SK-N-SH (cell line): Measurements from ENCODE around the gene FLCN. TPM values are rescaled to one million over a fixed set of nuclear protein-coding genes. Genes with fewer than 3 reads are reported as not detected.

Experiments
- CTCF ChIA-PET: fragments of 300-600, 350-600 bp; formaldehyde crosslinking; extraction: SDS; loops from one replicate; lab custom pipeline; 2021; lab: Yijun Ruan, JAX
- POLR2A ChIA-PET: fragments of 350-600 bp; sonication (Branson Sonifier 250); formaldehyde crosslinking; extraction: SDS; loops from one replicate; lab custom pipeline; 2020; ENCODE audit warnings: antibody characterized with exemption, inconsistent platforms; lab: Yijun Ruan, JAX
- DNase-seq: peaks from one replicate; pipeline ENCODE4 v3.0.0; 2012
- H2AFZ ChIP-seq: fragments of 200-600 bp; sonication (generic); 2 replicates; pipeline ENCODE4 v1.8.1; 2016; ENCODE audit warnings: antibody characterized with exemption, mild to moderate bottlenecking, low read depth
- H3F3A ChIP-seq: fragments of 200-600 bp; sonication (generic); replicated peaks from 2 replicates; pipeline ENCODE3; 2016; ENCODE audit warnings: antibody characterized with exemption, mild to moderate bottlenecking; ENCODE audit not compliant: insufficient read depth
- H3K27ac ChIP-seq, 2 experiments: fragments of 200-500 bp in 1 of 2; fragments of 200-600 bp in 1 of 2; sonication (Bioruptor generic) in 1 of 2; sonication (generic), shearing (Covaris generic) in 1 of 2; 2 replicates each; pipeline versions ENCODE4 v1.5.1 to v1.6.1; 2014 to 2016; ENCODE audit warnings: low read depth in 2 of 2, inconsistent platforms in 1 of 2, low read length in 1 of 2, mild to moderate bottlenecking in 1 of 2, mixed read lengths in 1 of 2
- H3K27me3 ChIP-seq: fragments of 200-600 bp; sonication (generic), shearing (Covaris generic); 2 replicates; pipeline ENCODE4 v1.6.1; 2016; ENCODE audit warnings: mixed run types; ENCODE audit not compliant: insufficient read depth
- H3K36me3 ChIP-seq, 2 experiments: fragments of 200-500 bp in 1 of 2; fragments of 200-600 bp in 1 of 2; sonication (Bioruptor generic) in 1 of 2; sonication (generic) in 1 of 2; replicated peaks in 1 of 2; 2 replicates each; pipeline versions ENCODE3 to v1.5.1; 2014 to 2016; ENCODE audit warnings: low read length in 1 of 2, mild to moderate bottlenecking in 1 of 2; ENCODE audit not compliant: insufficient read depth in 2 of 2, control insufficient read depth in 1 of 2
- H3K4me1 ChIP-seq, 2 experiments: fragments of 200-500 bp in 1 of 2; fragments of 200-600 bp in 1 of 2; sonication (Bioruptor generic) in 1 of 2; sonication (generic), shearing (Covaris generic) in 1 of 2; 2 replicates each; pipeline versions ENCODE4 v1.5.1 to v1.6.1; 2014 to 2016; ENCODE audit warnings: low read depth in 1 of 2, low read length in 1 of 2, mixed run types in 1 of 2; ENCODE audit not compliant: insufficient read depth in 2 of 2, control insufficient read depth in 1 of 2
- H3K4me2 ChIP-seq: fragments of 200-600 bp; sonication (generic), shearing (Covaris generic); 2 replicates; pipeline ENCODE4 v1.6.1; 2017; ENCODE audit warnings: mixed run types
- H3K4me3 ChIP-seq, 2 experiments: fragments of 200-500 bp in 1 of 2; fragments of 200-600 bp in 1 of 2; sonication (Bioruptor generic) in 1 of 2; sonication (generic), shearing (Covaris generic) in 1 of 2; 2 replicates each; pipeline versions ENCODE4 v1.5.1 to v1.8.1; 2014 to 2016; ENCODE audit warnings: low read depth in 2 of 2, inconsistent platforms in 1 of 2, low read length in 1 of 2, mild to moderate bottlenecking in 1 of 2, mixed read lengths in 1 of 2, moderate library complexity in 1 of 2
- H3K79me2 ChIP-seq: fragments of 200-600 bp; sonication (generic); 2 replicates; pipeline ENCODE4 v1.8.1; 2017; ENCODE audit warnings: mild to moderate bottlenecking; ENCODE audit not compliant: insufficient read depth
- H3K9ac ChIP-seq: fragments of 200-600 bp; sonication (generic); 2 replicates; pipeline ENCODE4 v1.6.1; 2017; ENCODE audit warnings: mixed run types
- H3K9me2 ChIP-seq: fragments of 200-600 bp; sonication (generic); 2 replicates; pipeline ENCODE4 v1.6.1; 2017; ENCODE audit warnings: mixed run types
- H3K9me3 ChIP-seq: fragments of 200-600 bp; sonication (generic); 2 replicates; pipeline ENCODE4 v1.6.1; 2017; ENCODE audit warnings: mixed run types, mild to moderate bottlenecking, moderate library complexity
- H4K20me1 ChIP-seq: fragments of 200-600 bp; sonication (generic); 2 replicates; pipeline ENCODE4 v1.6.1; 2017; ENCODE audit warnings: mild to moderate bottlenecking, mixed run types; ENCODE audit not compliant: insufficient read depth
- CHD2 ChIP-seq: fragments of 150-350 bp; IDR thresholded peaks from 2 replicates; pipeline ENCODE4 v1.6.1; 2018; ENCODE audit warnings: low read length; ENCODE audit not compliant: partially characterized antibody
- CTCF ChIP-seq: fragments of 200-600 bp; sonication (generic); IDR thresholded peaks from 2 replicates; pipeline ENCODE4 v1.6.1; 2017; ENCODE audit warnings: antibody characterized with exemption, mild to moderate bottlenecking, moderate library complexity
- ELF1 ChIP-seq: IDR thresholded peaks from 2 replicates; pipeline ENCODE4 v1.4.0; 2012
- EP300 ChIP-seq, 2 experiments: IDR thresholded peaks; 2 replicates each; pipeline versions ENCODE4 v1.4.0 to v1.6.1; 2012; ENCODE audit warnings: borderline replicate concordance in 1 of 2, low read depth in 1 of 2, low read length in 1 of 2
- FOSL2 ChIP-seq: IDR thresholded peaks from 2 replicates; pipeline ENCODE4 v1.4.0; 2012; ENCODE audit warnings: low read depth, mild to moderate bottlenecking, moderate library complexity, borderline replicate concordance
- FOXJ3 ChIP-seq: sonication (generic); formaldehyde crosslinking; IDR thresholded peaks from 2 replicates; pipeline ENCODE4 v1.5.1; 2020; ENCODE audit warnings: mild to moderate bottlenecking, missing genetic modification reagents
- FOXM1 ChIP-seq: IDR thresholded peaks from 2 replicates; pipeline ENCODE4 v1.4.0; 2012; ENCODE audit warnings: low read depth, mild to moderate bottlenecking
- GABPA ChIP-seq: IDR thresholded peaks from 2 replicates; pipeline ENCODE4 v1.4.0; 2012; ENCODE audit warnings: low read depth, mild to moderate bottlenecking
- JUND ChIP-seq: IDR thresholded peaks from 2 replicates; pipeline ENCODE4 v1.4.0; 2012
- NRF1 ChIP-seq: IDR thresholded peaks from 2 replicates; pipeline ENCODE4 v1.6.1; 2012; ENCODE audit warnings: low read depth, mild to moderate bottlenecking, low read length
- RCOR1 ChIP-seq: fragments of 150-350 bp; IDR thresholded peaks from 2 replicates; pipeline ENCODE4 v1.6.1; 2017; ENCODE audit warnings: antibody characterized with exemption, low read length
- SMC3 ChIP-seq: IDR thresholded peaks from 2 replicates; pipeline ENCODE4 v1.6.1; 2012; ENCODE audit warnings: low read depth, low read length, improper control_type of control experiment
- TEAD4 ChIP-seq: IDR thresholded peaks from 2 replicates; pipeline ENCODE4 v1.4.0; 2012; ENCODE audit warnings: mild to moderate bottlenecking, borderline replicate concordance; ENCODE audit not compliant: insufficient read depth
- USF1 ChIP-seq: IDR thresholded peaks from 2 replicates; pipeline ENCODE4 v1.4.0; 2012; ENCODE audit warnings: low read depth, borderline replicate concordance
- YY1 ChIP-seq: IDR thresholded peaks from 2 replicates; pipeline ENCODE4 v1.4.0; 2012; ENCODE audit warnings: low read depth, mild to moderate bottlenecking
- WGBS: methylation state at CpG from one replicate; pipeline ENCODE4 v1.1.6; 2017; ENCODE audit warnings: low lambda C conversion rate; 5-methylcytosine and 5-hydroxymethylcytosine counted together
- polyA plus RNA-seq, 3 experiments: library from polyadenylated mRNA; depleted of rRNA; stranded (reverse); fragments of >200 nt; gene quantifications; 2 replicates each; pipeline ENCODE4 v1.2.3, GENCODE V29; 2012
- TF ChIP-seq, protein P1 (sequence below): IDR thresholded peaks from 2 replicates; pipeline ENCODE4 v1.4.0; 2012; ENCODE audit warnings: low read depth, borderline replicate concordance

FLCN gene
- polyA plus RNA-seq, 1 of the 3 experiments (the other 2 are of a cell fraction) = 14.6 TPM

- DNase-seq = no peak
- ChIA-PET POLR2A (no interaction called here), CTCF (no interaction called here)
- Histone ChIP-seq H3K9me3 (no peaks in the 10 kb centered on the region), H3K4me3 (no peak overlapping the region), H3K9me2 (no peaks in the 10 kb centered on the region), H3K9ac (no peak overlapping the region), H3K36me3 (peaks cover 15 to 88% of the 10 kb centered on the region in 2 experiments), H2AFZ (no peak overlapping the region), H3K27me3 (no peaks in the 10 kb centered on the region), H3K79me2 (no peaks in the 10 kb centered on the region), H3F3A (no peaks in the 10 kb centered on the region), H3K27ac (no peak overlapping the region), H3K4me2 (no peak overlapping the region), H3K4me1 (no peaks in the 10 kb centered on the region), H4K20me1 (no peaks in the 10 kb centered on the region)
- TF ChIP-seq TEAD4 (no peak), USF1 (no peak), FOXM1 (no peak), FOXJ3 (CRISPR knock-in tag) (no peak), GABPA (no peak), ELF1 (no peak), FOSL2 (no peak), RCOR1 (no peak), YY1 (no peak), NRF1 (no peak), EP300 (IDR thresholded peaks at IDR 0.05; ENCODE audit: borderline replicate concordance in 1 of 2, low read depth in 1 of 2, low read length in 1 of 2) (no peak), JUND (no peak), CTCF (no peak), SMC3 (no peak), CHD2 (no peak)
- TF ChIP-seq, protein P1, sequence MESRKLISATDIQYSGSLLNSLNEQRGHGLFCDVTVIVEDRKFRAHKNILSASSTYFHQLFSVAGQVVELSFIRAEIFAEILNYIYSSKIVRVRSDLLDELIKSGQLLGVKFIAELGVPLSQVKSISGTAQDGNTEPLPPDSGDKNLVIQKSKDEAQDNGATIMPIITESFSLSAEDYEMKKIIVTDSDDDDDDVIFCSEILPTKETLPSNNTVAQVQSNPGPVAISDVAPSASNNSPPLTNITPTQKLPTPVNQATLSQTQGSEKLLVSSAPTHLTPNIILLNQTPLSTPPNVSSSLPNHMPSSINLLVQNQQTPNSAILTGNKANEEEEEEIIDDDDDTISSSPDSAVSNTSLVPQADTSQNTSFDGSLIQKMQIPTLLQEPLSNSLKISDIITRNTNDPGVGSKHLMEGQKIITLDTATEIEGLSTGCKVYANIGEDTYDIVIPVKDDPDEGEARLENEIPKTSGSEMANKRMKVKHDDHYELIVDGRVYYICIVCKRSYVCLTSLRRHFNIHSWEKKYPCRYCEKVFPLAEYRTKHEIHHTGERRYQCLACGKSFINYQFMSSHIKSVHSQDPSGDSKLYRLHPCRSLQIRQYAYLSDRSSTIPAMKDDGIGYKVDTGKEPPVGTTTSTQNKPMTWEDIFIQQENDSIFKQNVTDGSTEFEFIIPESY = no peak
- WGBS = 97% methylated on average over 17 of the region's 17 CpGs
Observed at GRCh38 chr17:17164676-17165075, 72.3 kb downstream of the FLCN start.
